ENCODE measurements around the gene DCAF6.

Gene DCAF6

GRCh38 chr1:168087696-168088095 is 151.2 kb downstream of the DCAF6 start:
- DNase-seq (ENCODE audit: low read depth in 2 of 2): no peak

GRCh38 chr1:168088511-168089325 is 152.2 kb downstream of the DCAF6 start:
- no peak for DNase-seq (ENCODE audit: low read depth in 2 of 2)

GRCh38 chr1:168089326-168089978 is 153.0 kb downstream of the DCAF6 start:
- no peak for DNase-seq (ENCODE audit: low read depth in 2 of 2)

GRCh38 chr1:168089979-168090337 is 153.5 kb downstream of the DCAF6 start:
- no peak for DNase-seq (ENCODE audit: low read depth in 2 of 2)

- DNase-seq (ENCODE audit: low read depth in 2 of 2): no peak
Measured at GRCh38 chr1:168090395-168090794, 153.9 kb downstream of the DCAF6 start.

GRCh38 chr1:168091063-168091462 is 154.6 kb downstream of the DCAF6 start:
- DNase-seq (ENCODE audit: low read depth in 2 of 2): no peak

GRCh38 chr1:168091720-168092550 is 155.5 kb downstream of the DCAF6 start:
- DNase-seq (ENCODE audit: low read depth in 2 of 2): no peak

- DNase-seq (ENCODE audit: low read depth in 2 of 2): no peak
Measured at GRCh38 chr1:168092566-168093355, 156.3 kb downstream of the DCAF6 start.

GRCh38 chr1:168093616-168094015 is 157.1 kb downstream of the DCAF6 start:
- DNase-seq (ENCODE audit: low read depth in 2 of 2): no peak

- no peak for DNase-seq (ENCODE audit: low read depth in 2 of 2)
Measured at GRCh38 chr1:168095476-168095875, 159.0 kb downstream of the DCAF6 start.

GRCh38 chr1:168096296-168097165 is 160.0 kb downstream of the DCAF6 start:
- DNase-seq (ENCODE audit: low read depth in 2 of 2): no peak

GRCh38 chr1:168097921-168098528 is 161.5 kb downstream of the DCAF6 start:
- DNase-seq (ENCODE audit: low read depth in 2 of 2): no peak

GRCh38 chr1:168098534-168099320 is 162.2 kb downstream of the DCAF6 start:
- DNase-seq (ENCODE audit: low read depth in 2 of 2): no peak

- DNase-seq (ENCODE audit: low read depth in 2 of 2): no peak
Measured at GRCh38 chr1:168099337-168099801, 162.9 kb downstream of the DCAF6 start.

GRCh38 chr1:168100315-168101002 is 164.0 kb downstream of the DCAF6 start:
- no peak for DNase-seq (ENCODE audit: low read depth in 2 of 2)

GRCh38 chr1:168101336-168101735 is 164.9 kb downstream of the DCAF6 start:
- no peak for DNase-seq (ENCODE audit: low read depth in 2 of 2)

- no peak for DNase-seq (ENCODE audit: low read depth in 2 of 2)
Measured at GRCh38 chr1:168102487-168102886, 166.0 kb downstream of the DCAF6 start.

- no peak for DNase-seq (ENCODE audit: low read depth in 2 of 2)
Measured at GRCh38 chr1:168104535-168104934, 168.1 kb downstream of the DCAF6 start.

- DNase-seq (ENCODE audit: low read depth in 2 of 2): no peak
Measured at GRCh38 chr1:168105846-168106245, 169.4 kb downstream of the DCAF6 start.
